HCT116 (cell line): Measurements from ENCODE around the gene TSPAN16. TPM values are rescaled to one million over a fixed set of nuclear protein-coding genes. Genes with fewer than 3 reads are reported as not detected.
"Not testable (repeated sequence)": the region's sequence is repeated elsewhere in the genome, so short reads cannot be mapped to it uniquely, and the experiment has no call there.

ENCODE experiments used
- ATAC-seq: fragments of 200-7000 bp; cut with Tn5 transposase; 2 replicates; pipeline ENCODE4 v1.9.1; 2020; ENCODE audit warnings: mild to moderate bottlenecking, moderate library complexity
- BruUV-seq: library from RNA; stranded (reverse); fragments of 400-500 nt; replicated peaks from 2 replicates; lab custom pipeline; 2021; lab: Mats Ljungman, UMichigan
- CTCF ChIA-PET: fragments of 300-600 bp; sonication (Branson Sonifier 250); formaldehyde crosslinking; loops from one replicate; lab custom pipeline; 2021; ENCODE audit warnings: antibody characterized with exemption; lab: Charles Lee
- POLR2A ChIA-PET: fragments of 300-600, 350-600 bp; sonication (Branson Sonifier 250); formaldehyde crosslinking; loops from one replicate; lab custom pipeline; 2021; ENCODE audit warnings: antibody characterized with exemption; lab: Charles Lee
- RAD21 ChIA-PET, 2 experiments: fragments of 300-600 bp; sonication (Branson Sonifier 250); formaldehyde crosslinking; loops; one replicate each; lab custom pipeline; 2023; ENCODE audit warnings: low total read pairs in 2 of 2; ENCODE audit not compliant: uncharacterized antibody in 2 of 2, unreplicated experiment in 2 of 2, low non-redundant PET in 1 of 2; lab: Charles Lee
- DNase-seq: peaks from one replicate; pipeline ENCODE4 v3.0.0-alpha.2; 2010; ENCODE audit warnings: low read depth, low spot score
- H2AFZ ChIP-seq: fragments of 200-600 bp; shearing (Covaris generic), sonication (generic); 2 replicates; pipeline ENCODE4 v1.6.1; 2017; ENCODE audit warnings: low read depth, mixed run types, mixed read lengths, antibody characterized with exemption, low read length; ENCODE audit not compliant: poor library complexity, severe bottlenecking
- H3K27ac ChIP-seq: 2 replicates; pipeline ENCODE4 v1.5.1; 2012; ENCODE audit warnings: low read depth, low read length
- H3K27me3 ChIP-seq: fragments of 200-600 bp; sonication (generic); 2 replicates; pipeline ENCODE4 v1.6.1; 2016; ENCODE audit warnings: mixed run types, low read length, mixed read lengths; ENCODE audit not compliant: insufficient read depth
- H3K36me3 ChIP-seq, 2 experiments: fragments of 200-500 bp in 1 of 2; fragments of 200-600 bp in 1 of 2; sonication (Bioruptor generic) in 1 of 2; sonication (generic) in 1 of 2; 2 replicates each; pipeline versions ENCODE4 v1.5.1 to v1.6.1; 2014 to 2016; ENCODE audit warnings: low read length in 2 of 2, inconsistent platforms in 1 of 2, mixed read lengths in 1 of 2, mixed run types in 1 of 2; ENCODE audit not compliant: insufficient read depth in 2 of 2, control insufficient read depth in 1 of 2
- H3K4me1 ChIP-seq, 2 experiments: fragments of 200-600 bp in 1 of 2; sonication (generic) in 1 of 2; 2 replicates each; pipeline versions ENCODE4 v1.5.1 to v1.6.1; 2012 to 2017; ENCODE audit warnings: low read length in 2 of 2, inconsistent platforms in 1 of 2, mild to moderate bottlenecking in 1 of 2, mixed read lengths in 1 of 2, mixed run types in 1 of 2, moderate library complexity in 1 of 2; ENCODE audit not compliant: insufficient read depth in 2 of 2, control insufficient read depth in 1 of 2
- H3K4me2 ChIP-seq: fragments of 200-600 bp; sonication (generic); 2 replicates; pipeline ENCODE4 v1.6.1; 2017; ENCODE audit warnings: mixed run types, low read length, mixed read lengths
- H3K4me3 ChIP-seq, 2 experiments: fragments of 200-600 bp in 1 of 2; sonication (generic) in 1 of 2; replicated peaks in 1 of 2; 2 replicates each; pipeline ENCODE4 v1.5.1; 2011 to 2016; ENCODE audit warnings: low read length in 2 of 2, control low read depth in 1 of 2, low read depth in 1 of 2, mild to moderate bottlenecking in 1 of 2, mixed read lengths in 1 of 2, mixed run types in 1 of 2
- H3K79me2 ChIP-seq: fragments of 200-600 bp; sonication (generic); 2 replicates; pipeline ENCODE4 v1.6.1; 2017; ENCODE audit warnings: mild to moderate bottlenecking, mixed run types, low read length, moderate library complexity, mixed read lengths; ENCODE audit not compliant: insufficient read depth
- H3K9ac ChIP-seq: fragments of 200-600 bp; sonication (generic); 2 replicates; pipeline ENCODE4 v1.6.1; 2016; ENCODE audit warnings: low read length, mixed read lengths
- H3K9me2 ChIP-seq: fragments of 200-600 bp; sonication (generic), shearing (Covaris generic); 2 replicates; pipeline ENCODE4 v1.6.1; 2017; ENCODE audit warnings: mixed run types, mild to moderate bottlenecking, moderate library complexity; ENCODE audit not compliant: insufficient read depth
- H3K9me3 ChIP-seq, 2 experiments: fragments of 200-500 bp in 1 of 2; fragments of 200-600 bp in 1 of 2; sonication (Bioruptor generic) in 1 of 2; sonication (generic) in 1 of 2; 2 replicates each; pipeline ENCODE4 v1.6.1; 2014 to 2017; ENCODE audit warnings: low read length in 2 of 2, mixed read lengths in 2 of 2, inconsistent platforms in 1 of 2, low read depth in 1 of 2, mild to moderate bottlenecking in 1 of 2, mixed run types in 1 of 2, moderate library complexity in 1 of 2; ENCODE audit not compliant: control insufficient read depth in 1 of 2, insufficient read depth in 1 of 2
- H4K20me1 ChIP-seq: fragments of 200-600 bp; sonication (generic), shearing (Covaris generic); 2 replicates; pipeline ENCODE4 v1.6.1; 2017; ENCODE audit warnings: mixed run types, mild to moderate bottlenecking, moderate library complexity; ENCODE audit not compliant: insufficient read depth
- CBX3 ChIP-seq: IDR thresholded peaks from 2 replicates; pipeline ENCODE4 v1.6.1; 2012; ENCODE audit warnings: low read depth
- FOSL1 ChIP-seq: IDR thresholded peaks from 2 replicates; pipeline ENCODE4 v1.6.1; 2012; ENCODE audit warnings: low read depth
- intact Hi-C: fragments of 100-400 bp; cut with micrococcal nuclease; formaldehyde crosslinking; loops from 2 replicates; pipeline ENCODE4 v1.10.0; 2022
- total RNA-seq: library from RNA; stranded (reverse); gene quantifications from one replicate; pipeline ENCODE4 v1.2.1, GENCODE V29; 2021; ENCODE audit not compliant: unreplicated experiment

TSPAN16 gene
- total RNA-seq, 1 experiment from 2014 or later, result not detected

DNA sequence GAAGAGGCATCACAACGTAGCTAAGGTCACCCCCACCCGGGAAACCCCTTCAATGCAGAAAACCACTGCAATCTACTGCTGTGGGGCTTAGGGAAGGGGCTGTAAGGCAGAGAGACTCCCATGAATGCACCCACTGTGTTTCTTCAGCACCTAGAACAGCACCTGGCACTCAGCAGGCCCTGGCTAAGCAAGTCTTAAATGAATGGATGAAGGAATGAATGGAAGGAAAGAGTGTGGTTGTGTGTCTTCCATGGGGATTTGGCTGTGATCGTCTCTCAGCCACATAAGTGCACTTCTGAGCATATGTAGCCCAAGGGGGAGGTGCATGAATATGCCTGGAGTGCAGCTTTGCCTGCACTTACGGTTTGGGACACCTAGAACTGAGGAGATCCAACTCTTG lies 53.2 kb downstream of the TSPAN16 start:
- Histone ChIP-seq H3K36me3 (no peaks in the 10 kb centered on the region), H3K4me1 (peaks cover 11 to 35% of the 10 kb centered on the region in 2 experiments), H3K27ac (no peak overlapping the region), H3K27me3 (no peaks in the 10 kb centered on the region), H2AFZ (no peak overlapping the region), H3K9me3 (peaks cover 3 to 10% of the 10 kb centered on the region in 2 experiments; a peak in 2 of 4 replicates), H3K9ac (no peak overlapping the region), H3K9me2 (no peaks in the 10 kb centered on the region), H3K4me3 (no peak overlapping the region), H3K4me2 (no peak overlapping the region), H4K20me1 (no peaks in the 10 kb centered on the region), H3K79me2 (0 out of 2 replicates have a peak, but pooled peaks cover 9% of the 10 kb centered on the region)
- POLR2A ChIA-PET, result no interaction called here
- TF ChIP-seq CBX3, result peak; percentile 70; the same call in 1 of the 2 replicates
- no peak for TF ChIP-seq FOSL1
- RAD21 ChIA-PET, result no interaction called here
- ATAC-seq (no peak), DNase-seq (no peak)
- intact Hi-C loops, result no loop called here
- BruUV-seq, result no TSS peak
- CTCF ChIA-PET, result no interaction called here

GRCh38 chr19:11354102-11354501 lies 58.1 kb downstream of the TSPAN16 start:
- H3K27ac ChIP-seq, H3K4me3 ChIP-seq, H2AFZ ChIP-seq, H3K9me3 ChIP-seq, POLR2A ChIA-PET, H3K4me2 ChIP-seq, H3K27me3 ChIP-seq, RAD21 ChIA-PET, H3K9me2 ChIP-seq, H3K36me3 ChIP-seq, CTCF ChIA-PET, H3K79me2 ChIP-seq, BruUV-seq, ATAC-seq, H3K9ac ChIP-seq, intact Hi-C loops, H4K20me1 ChIP-seq, DNase-seq: not testable (repeated sequence)
- H3K4me1 ChIP-seq, result peaks cover 2 to 12% of the 10 kb centered on the region in 2 experiments; a peak in 3 of 4 replicates
